ENCODE data around the gene KIFC3. TPM values are rescaled to one million over a fixed set of nuclear protein-coding genes. Genes with fewer than 3 reads are reported as not detected.

Gene KIFC3
- total and polyA plus RNA-seq, 2 of the 8 experiments (the other 6 are each of a cell fraction or from before 2014, with no cell fraction given): 2.1 to 7.1 TPM

GRCh38 chr16:57732714-57733113 is 69.6 kb downstream of the KIFC3 start (continued):
- TF ChIP-seq ATF2 (IDR thresholded peaks at IDR 0.05; ENCODE audit: low read length): no peak
